Measurements from ENCODE around the gene SEMG2.

The SEMG2 gene, protein sequence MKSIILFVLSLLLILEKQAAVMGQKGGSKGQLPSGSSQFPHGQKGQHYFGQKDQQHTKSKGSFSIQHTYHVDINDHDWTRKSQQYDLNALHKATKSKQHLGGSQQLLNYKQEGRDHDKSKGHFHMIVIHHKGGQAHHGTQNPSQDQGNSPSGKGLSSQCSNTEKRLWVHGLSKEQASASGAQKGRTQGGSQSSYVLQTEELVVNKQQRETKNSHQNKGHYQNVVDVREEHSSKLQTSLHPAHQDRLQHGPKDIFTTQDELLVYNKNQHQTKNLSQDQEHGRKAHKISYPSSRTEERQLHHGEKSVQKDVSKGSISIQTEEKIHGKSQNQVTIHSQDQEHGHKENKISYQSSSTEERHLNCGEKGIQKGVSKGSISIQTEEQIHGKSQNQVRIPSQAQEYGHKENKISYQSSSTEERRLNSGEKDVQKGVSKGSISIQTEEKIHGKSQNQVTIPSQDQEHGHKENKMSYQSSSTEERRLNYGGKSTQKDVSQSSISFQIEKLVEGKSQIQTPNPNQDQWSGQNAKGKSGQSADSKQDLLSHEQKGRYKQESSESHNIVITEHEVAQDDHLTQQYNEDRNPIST

DNA sequence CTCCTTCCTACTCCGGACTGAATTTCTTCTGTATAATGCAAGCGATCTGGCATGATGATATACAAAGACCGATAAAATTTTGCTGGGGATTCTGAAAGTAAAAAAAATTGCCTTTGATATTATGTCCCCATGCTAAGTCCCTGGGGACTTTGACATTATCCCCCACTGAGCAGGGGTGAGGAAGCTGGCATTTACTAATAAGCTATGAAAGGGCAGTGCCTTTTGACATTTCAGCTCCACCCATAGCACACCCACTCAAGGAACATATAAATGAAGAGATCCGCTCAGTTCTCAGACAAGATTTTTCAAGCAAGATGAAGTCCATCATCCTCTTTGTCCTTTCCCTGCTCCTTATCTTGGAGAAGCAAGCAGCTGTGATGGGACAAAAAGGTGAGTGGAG, at the start of gene SEMG2:
SEMG2 (plus strand) TSS at position 298 of the 400 bp plus-strand sequence; CDS start at position 315, 17 bp downstream.
- no peak for DNase-seq (ENCODE audit: low spot score)

DNA sequence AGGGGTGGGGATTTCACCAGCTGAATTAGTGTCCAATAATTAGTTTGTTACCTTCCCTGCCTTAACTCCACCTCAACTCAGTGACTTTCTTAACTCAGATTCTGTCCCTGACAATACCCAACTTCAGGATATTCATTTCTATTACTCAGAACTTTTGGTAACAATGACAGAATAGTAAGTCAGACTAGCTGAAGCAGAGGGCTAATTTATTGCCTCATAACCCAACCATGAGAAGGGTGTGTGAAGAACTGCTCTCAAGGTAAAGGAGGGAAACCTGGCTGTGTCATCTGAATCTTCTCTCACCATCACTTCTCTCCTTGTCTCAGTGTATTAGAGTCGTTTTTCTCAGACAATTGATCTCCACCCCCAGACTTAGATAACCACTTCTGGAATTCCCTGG, 47.7 kb upstream of the SEMG2 start:
- DNase-seq (ENCODE audit: low spot score): no peak

DNA sequence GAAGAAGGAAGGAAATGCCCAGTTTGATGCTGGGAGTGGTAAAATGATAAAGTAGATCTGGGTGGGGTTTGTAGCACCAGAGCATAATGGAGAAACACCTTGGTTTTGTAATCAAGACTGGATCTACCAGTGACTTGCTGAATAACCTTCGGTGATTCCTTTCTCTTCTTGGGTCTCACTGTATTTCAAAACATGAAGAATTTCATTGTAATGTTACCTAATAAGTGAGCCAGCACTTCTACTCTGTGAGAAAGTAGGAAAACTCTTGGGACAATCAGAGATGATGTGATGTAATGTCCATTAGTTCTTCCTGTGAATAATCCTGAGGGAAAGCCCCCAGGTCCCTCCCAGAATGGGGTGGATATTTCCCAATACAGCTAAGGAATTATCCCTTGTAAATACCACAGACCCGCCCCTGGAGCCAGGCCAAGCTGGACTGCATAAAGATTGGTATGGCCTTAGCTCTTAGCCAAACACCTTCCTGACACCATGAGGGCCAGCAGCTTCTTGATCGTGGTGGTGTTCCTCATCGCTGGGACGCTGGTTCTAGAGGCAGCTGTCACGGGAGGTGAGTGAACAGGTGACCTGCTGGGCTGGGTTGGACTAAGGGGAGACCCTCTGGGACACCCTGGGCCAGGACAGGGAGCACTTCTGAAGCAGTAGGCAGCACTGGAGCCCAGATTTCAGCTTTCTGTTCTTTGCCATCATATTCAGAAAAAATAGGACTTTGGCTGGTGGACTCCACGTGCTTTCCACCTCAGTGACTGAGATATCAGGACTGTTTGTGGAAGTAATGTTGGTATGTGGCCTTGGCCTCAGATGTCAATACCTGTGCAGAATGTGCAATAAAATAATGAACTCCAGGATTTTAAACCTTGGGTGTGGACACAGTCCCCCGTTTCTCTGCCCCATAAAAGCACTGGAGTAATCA, 46.5 kb upstream of the SEMG2 start, which contains the start of gene PI3:
PI3 (plus strand) TSS at position 469 of the 931 bp plus-strand sequence; CDS start at position 490, 21 bp downstream.
- no peak for DNase-seq (ENCODE audit: low spot score)

DNA sequence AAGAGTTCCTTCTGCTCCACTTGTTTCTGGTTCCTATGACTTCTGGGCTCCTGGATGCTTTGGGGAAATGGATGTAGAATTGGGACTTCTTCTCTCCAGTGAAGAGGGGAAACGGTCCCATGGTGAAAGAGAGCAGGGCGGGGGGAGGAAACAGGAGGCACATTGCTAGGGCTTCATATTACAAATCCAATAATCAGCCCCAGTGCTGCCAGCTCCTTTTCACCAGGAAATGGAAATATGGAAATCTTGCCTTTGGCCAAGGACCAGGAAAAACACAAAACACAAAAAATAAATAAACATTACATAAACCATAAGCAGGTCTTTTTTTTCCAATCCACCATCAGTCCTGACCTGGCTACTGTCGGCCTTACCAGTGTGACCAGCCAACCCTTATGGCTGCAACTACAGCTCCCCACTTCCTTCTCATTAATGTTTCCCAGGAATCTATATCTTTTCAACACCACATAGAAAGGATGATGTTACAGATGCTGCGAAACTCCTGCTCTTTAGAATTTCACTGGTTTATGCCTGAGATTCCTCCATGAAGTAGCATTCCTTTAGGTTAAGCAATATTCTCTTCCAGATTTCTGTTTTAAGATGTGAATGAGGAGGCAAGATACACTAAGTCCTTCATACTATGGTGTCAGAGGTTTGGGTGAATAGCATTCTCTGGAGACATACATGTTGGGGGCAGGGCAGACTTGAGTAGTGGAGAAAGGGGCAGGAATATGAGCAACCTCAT, 44.5 kb upstream of the SEMG2 start:
- no peak for DNase-seq (ENCODE audit: low spot score)

DNA sequence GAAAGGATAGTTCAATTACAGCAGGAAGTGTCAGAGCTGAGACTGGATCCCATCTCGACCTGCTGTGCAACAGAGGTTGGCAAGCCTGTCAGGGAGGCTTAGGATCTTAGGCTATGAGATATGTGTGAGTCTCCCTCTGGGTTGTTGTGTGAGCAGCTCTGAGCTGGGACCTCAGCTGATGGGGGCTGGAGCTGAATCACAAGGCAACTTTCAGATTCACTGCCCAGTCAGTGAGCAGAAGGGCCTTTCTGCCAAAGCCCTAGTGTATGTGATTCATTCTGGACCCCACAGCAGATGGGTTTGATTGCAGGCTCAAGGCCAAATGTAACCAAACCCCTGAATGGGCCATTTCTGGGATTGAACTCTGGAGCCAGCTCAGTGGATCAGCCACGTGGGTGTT, 42.0 kb upstream of the SEMG2 start:
- DNase-seq (ENCODE audit: low spot score): no peak

DNA sequence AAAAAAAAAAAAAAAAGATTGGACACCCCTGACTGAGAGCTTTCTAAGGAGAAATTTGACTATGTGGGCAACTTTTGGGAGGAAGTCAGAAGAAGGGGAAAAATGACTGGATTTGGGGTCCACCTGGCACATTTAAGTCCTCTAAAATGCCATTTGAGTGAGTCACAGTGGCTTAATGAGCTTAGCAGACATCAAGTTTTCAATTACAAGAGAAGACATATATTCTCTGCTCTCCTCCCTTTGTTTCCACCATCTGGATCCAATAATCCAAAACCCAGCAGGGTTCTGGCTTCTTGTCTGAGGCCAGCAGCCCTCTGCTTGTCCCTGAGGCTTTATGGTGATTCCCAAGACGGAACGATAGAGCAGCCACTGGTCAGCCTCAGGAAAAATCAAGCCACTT, 39.5 kb upstream of the SEMG2 start:
- DNase-seq (ENCODE audit: low spot score): no peak

DNA sequence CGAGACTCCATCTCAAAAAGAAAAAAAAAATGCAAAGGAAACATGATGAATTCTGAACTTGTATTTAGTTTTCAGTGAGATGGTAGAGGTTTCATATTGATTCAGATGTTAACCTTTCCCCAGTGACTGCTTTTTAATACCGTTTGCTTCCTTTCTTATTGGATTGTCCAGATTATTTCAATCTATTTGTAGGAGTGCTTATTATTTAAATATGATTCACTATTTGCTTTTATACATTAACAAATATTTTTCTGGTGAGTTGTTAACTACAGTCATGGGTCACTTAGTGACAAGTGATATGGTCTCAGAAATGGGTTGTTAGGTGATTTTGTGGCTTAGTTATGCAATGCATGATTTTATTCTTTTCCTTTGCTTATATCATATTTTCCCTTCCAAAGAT, 38.1 kb upstream of the SEMG2 start:
- no peak for DNase-seq (ENCODE audit: low spot score)

DNA sequence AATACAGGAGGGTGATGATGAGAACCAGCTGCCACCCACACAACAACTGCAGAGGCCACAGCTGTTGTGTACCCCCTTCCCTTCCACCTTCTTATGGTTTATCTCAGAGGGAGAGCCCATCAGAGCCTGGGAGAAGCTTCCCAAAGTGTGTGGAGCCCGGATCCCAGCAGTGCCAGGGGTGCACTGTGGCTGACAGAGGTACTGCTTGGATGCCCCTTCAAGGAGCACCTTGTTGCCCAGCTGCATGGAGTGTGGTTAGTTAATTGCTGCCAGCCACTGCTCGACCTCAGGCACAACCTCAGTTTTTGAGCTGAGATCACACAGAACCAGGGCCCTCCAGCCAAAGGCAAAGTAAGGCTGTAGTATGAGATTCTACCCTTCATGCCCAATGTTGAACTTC, 33.5 kb upstream of the SEMG2 start:
- DNase-seq (ENCODE audit: low spot score): no peak

DNA sequence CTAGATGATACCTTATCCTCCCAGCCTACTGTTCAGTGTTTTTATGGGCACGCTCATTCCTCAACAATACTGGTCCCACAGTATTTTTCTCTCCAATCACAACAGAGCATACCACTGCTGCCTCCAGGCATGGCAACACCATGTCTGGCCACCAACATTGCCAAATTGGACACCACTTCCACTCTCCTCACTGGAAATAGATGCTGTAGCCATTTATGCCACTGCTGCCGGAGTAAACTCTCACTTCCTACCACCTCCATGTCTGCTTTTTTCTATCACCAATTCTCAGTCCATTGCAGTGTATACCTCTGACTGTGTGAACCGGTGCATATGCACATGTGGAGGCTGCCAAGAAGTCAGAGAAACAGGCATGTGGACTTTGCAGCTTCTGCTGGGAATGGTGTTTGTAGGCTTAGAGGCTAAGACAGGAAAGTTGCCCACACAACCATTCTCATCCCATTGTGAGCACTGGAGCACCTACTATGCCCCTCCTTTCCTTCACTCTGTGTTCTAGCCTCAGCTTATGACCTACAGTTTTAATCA, 32.0 kb upstream of the SEMG2 start:
- no peak for DNase-seq (ENCODE audit: low spot score)

DNA sequence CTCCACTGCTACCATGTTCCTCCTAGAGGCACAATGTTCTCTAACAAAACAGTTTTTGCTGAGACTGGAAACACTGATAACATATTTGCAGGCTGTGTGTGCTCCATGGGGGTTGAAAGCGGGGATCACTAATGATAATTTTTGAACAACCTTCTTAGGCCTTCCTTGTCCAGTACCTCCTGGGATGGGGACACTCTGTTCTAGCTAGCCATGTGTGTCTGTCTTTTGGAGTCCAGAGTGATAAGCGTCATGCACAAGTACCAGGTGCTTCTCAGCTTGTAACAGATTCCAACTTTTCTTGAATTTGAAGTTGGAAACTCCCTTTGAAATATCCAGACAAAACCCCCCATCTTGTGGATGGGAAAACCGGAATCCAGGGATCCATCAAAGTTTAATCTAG, 31.3 kb upstream of the SEMG2 start:
- no peak for DNase-seq (ENCODE audit: low spot score)

DNA sequence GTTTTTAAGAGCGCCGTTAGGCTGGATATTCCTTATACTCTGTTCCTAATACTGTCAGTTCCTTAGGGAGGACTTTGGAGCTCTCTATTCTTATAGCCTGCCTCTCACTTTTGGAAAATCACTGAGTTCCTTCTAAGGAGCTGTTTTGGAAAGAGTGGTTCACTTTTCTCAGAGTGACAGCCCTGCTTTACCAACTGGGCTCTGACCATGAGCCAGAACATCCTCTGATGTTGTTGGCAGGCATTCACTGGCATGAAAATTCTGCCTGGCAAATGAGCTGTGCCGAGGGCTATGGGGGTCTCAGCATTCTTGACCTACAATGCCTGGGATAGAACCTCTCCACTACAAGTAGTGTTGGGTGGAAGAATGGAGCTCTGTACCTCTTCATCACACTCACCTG, 29.2 kb upstream of the SEMG2 start:
- no peak for DNase-seq (ENCODE audit: low spot score)

DNA sequence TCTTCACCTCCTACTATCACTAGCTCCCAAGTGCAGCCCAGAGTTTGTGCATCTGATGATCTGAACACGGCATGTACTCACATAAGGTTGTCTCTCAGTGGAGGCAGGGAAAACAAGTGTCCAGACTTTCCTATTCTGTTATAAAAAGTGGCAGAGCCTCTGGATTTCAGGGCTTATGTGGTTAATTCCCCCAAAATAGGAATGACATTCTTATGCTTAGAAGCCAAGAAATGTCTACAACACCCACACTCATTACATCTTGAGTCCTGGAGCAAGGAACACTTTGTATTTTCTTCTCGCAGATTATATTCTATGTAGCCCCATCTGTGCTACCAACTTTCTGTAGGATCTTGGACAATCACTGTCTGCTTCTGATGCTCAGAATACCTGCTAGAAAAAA, 27.8 kb upstream of the SEMG2 start:
- DNase-seq (ENCODE audit: low spot score): no peak

DNA sequence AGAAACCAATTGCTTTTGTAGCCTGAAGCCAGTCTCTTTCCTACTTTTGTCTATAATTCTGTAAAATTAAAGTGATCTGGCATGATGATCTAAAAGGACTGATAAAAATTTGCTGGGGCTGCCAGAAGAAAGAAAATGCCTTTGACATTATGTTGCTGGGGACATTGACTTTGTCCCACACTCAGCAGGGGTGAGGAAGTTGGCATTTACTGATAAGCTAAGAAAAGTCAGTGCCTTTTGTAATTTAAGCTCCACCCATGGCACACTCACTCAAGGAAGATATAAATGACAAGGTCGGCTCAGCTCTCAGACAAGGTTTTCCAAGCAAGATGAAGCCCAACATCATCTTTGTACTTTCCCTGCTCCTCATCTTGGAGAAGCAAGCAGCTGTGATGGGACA, 14.4 kb upstream of the SEMG2 start, which contains the start of gene SEMG1:
SEMG1 (plus strand) TSS at position 309 of the 400 bp plus-strand sequence; CDS start at position 330, 21 bp downstream.
- DNase-seq (ENCODE audit: low spot score): no peak

DNA sequence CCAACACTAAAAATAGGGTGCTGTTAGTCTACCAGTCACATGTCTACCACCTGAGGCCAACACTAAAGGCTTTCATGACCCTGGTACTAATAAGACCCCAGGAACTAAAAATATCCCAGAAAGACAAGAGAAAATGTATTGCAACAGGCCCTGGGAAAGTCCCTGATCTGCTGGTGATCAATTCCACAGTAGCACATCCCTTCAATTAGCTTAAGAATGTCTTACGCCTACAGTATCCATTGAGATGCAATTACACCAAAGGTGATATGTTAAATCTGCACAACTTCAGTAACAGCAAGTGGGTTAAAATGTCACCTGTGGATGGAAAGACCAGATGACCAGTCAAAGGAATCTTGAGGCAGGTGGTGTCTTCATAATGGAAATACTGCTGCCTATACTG, 11.2 kb upstream of the SEMG2 start:
- no peak for DNase-seq (ENCODE audit: low spot score)

DNA sequence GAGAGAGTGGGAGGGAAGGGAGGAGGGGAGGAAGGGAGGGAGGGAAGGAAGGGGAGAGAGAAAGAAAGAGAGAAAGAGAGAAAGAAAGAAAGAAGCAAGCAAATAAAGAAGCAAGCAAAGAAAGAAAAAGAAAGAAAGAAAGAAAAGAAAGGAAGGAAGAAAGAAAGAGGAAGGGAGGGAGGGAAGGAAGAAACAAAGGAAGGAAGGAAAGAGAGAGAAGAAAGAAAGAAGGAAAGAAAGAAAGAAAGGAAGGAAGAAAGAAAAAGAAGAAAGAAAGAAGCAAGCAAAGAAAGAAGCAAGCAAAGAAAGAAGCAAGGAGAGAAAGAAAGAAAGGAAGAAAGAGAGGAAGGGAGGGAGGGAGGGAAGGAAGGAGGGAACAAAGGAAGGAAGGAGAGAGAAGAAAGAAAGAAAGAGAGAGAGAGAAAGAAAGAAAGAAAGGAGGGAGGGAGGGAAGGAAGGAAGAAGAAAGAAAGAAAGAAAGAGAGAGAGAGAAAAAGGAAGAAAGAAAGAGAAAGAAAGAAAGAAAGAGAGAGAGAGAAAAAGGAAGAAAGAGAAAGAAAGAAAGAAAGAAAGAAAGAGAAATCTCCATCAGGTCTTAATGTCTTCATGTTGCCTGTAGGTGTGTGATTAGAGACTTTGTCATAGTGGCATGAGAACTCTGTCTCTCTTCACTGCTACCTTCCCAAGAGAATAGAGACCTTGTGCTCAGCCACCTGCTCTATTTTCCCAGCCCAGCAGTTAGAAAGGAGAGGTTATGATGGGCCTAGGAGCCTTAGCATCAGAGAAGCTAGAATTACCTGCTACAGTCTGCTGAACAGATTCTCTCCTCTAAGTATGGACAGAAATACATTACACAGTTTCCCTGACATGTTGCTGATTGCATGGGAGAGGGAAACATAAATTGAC, 9.4 kb upstream of the SEMG2 start:
- DNase-seq (ENCODE audit: low spot score): no peak

DNA sequence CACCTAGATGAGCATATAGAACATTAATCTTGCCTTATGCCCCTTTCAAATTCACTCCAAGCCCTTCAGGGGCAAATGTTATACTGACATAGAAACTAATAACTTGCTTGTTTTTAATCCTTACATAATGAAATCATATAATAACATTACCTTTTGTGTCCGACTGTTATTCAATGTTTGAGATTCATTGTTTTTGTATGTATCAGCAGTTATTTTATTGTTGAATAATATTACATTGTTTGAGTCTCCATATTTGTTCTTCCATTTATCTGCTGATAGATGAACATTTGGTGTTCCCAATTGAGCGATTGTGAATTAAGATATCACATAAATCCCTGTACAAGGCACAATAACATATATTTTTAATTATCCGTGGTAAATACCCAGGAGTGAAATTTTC, 8.3 kb upstream of the SEMG2 start:
- DNase-seq (ENCODE audit: low spot score): no peak

DNA sequence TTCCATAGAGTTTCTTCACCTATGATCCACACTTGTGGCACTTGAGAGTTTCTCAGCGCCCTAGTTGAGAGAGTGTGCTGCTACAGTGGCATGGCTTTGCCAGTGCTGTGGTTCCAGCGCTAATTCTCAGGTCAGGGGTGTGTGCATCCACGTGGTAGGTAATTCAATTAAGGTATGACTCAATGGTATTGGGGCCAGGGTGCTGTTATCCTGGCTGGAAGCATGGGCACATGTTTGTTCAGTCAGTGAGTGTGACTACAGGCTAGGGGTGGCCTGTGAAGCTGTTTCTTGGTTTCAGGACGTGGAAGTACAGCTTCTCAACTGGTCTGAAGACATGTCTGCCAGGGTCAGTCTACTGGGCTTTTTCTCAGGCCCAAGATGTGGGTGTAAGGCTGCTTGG, 3.0 kb upstream of the SEMG2 start:
- no peak for DNase-seq (ENCODE audit: low spot score)

DNA sequence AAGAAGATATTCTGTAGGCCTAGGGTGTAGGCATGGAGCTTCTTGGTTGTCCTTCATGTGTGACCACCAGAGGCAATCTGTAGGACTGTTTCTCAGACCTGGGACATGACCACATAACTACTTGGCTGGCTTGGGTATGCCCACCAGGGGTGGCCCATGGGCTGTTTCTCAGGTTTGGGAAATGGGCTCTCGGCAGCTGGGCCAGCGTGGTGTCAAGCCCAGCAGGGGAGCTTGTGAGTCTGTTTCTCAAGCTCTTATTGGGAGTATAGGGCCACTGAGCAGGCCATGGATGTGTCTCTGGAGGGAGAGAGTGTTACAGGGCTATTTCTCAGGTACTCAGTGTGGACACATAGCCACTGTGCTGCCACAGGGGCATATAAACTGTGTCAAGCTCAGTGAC, 2.5 kb upstream of the SEMG2 start:
- DNase-seq (ENCODE audit: low spot score): no peak

DNA sequence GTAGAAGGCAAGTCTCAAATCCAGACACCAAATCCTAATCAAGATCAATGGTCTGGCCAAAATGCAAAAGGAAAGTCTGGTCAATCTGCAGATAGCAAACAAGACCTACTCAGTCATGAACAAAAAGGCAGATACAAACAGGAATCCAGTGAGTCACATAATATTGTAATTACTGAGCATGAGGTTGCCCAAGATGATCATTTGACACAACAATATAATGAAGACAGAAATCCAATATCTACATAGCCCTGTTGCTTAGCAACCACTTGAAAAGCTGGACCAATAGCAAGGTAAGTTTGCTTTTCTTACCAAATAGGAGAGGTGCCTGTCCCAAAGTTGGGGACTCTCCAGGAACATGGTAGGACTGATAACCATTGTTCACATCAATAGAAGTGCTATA, 2.0 kb downstream of the SEMG2 start:
- no peak for DNase-seq (ENCODE audit: low spot score)

DNA sequence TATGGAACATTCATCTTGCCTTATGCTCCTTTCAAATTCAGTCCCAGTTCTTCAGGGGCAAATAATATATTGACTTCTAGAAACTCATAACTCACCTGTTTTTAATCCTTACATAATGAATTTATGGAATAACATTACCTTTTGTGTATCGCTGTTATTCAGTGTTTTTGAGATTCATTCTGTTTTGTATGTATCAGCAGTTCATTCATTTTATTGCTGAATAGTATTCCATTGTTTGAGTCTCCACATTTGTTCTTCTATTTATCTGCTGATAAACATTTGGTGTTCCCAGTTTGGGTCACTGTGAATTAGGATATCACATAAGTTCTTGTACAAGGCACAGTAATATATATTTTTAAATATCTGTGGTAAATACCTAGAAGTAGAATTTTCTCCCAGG, 5.1 kb downstream of the SEMG2 start:
- DNase-seq (ENCODE audit: low spot score): no peak

Data from Ammon's horn (tissue), 1 donor.